HepG2 (cell line): Measurements from ENCODE around the gene NRP1. TPM values are rescaled to one million over a fixed set of nuclear protein-coding genes. Genes with fewer than 3 reads are reported as not detected.
A peak's percentile ranks its signal among the peaks of the same experiment; 100 is the strongest.

Source experiments
- ATAC-seq: fragments of 200-7000 bp; cut with Tn5 transposase; 3 replicates; pipeline ENCODE4 v1.9.1; 2020; ENCODE audit warnings: mild to moderate bottlenecking, moderate library complexity
- BruUV-seq: library from RNA; stranded (reverse); fragments of 400-500 nt; replicated peaks from 2 replicates; lab custom pipeline; 2021; lab: Mats Ljungman, UMichigan
- CTCF ChIA-PET: fragments of 300-600 bp; formaldehyde crosslinking; extraction: SDS; loops from one replicate; lab custom pipeline; 2021; ENCODE audit warnings: low total read pairs, inconsistent platforms, low intra/inter-chr PET ratio; lab: Yijun Ruan, JAX
- POLR2A ChIA-PET: fragments of 350-600 bp; sonication (Branson Sonifier 250); formaldehyde crosslinking; loops from one replicate; lab custom pipeline; 2020; ENCODE audit warnings: antibody characterized with exemption, inconsistent platforms; lab: Yijun Ruan, JAX
- DNase-seq: peaks from one replicate; pipeline ENCODE4 v3.0.0-alpha.2; 2015; ENCODE audit warnings: low spot score
- FAIRE-seq: peaks from 3 replicates; lab custom pipeline; 2011; peaks lifted over from hg19 to GRCh38; lab: Jason Lieb, UNC
- H2AFZ ChIP-seq: one replicate; pipeline ENCODE4 v1.6.1; 2011; ENCODE audit warnings: low read length, inconsistent platforms
- H3K27ac ChIP-seq: fragments of 300-600 bp; 3 replicates; pipeline ENCODE4 v1.8.0; 2011; ENCODE audit warnings: mixed run types, mild to moderate bottlenecking, mixed read lengths, low read length, inconsistent platforms; ENCODE audit not compliant: insufficient read depth; ENCODE audit errors: extremely low read length
- H3K27me3 ChIP-seq, 2 experiments: fragments of 200-600 bp in 1 of 2; 2 replicates in 1 of 2; 3 replicates in 1 of 2; pipeline versions ENCODE4 v1.6.0 to v1.8.0; 2011; ENCODE audit warnings: low read length in 2 of 2, mild to moderate bottlenecking in 2 of 2, moderate library complexity in 2 of 2, inconsistent platforms in 1 of 2; ENCODE audit not compliant: insufficient read depth in 2 of 2, control insufficient read depth in 1 of 2
- H3K36me3 ChIP-seq, 2 experiments: fragments of 200-600 bp in 1 of 2; replicated peaks in 1 of 2; 2 replicates in 1 of 2; 3 replicates in 1 of 2; pipeline versions ENCODE4 v1.5.1 to v1.8.0; 2011; ENCODE audit warnings: low read length in 2 of 2, inconsistent platforms in 1 of 2; ENCODE audit not compliant: insufficient read depth in 2 of 2, control insufficient read depth in 1 of 2
- H3K4me1 ChIP-seq: 2 replicates; pipeline ENCODE4 v1.5.1; 2012; ENCODE audit warnings: low read length, inconsistent platforms; ENCODE audit not compliant: insufficient read depth
- H3K4me2 ChIP-seq: 2 replicates; pipeline ENCODE4 v1.6.0; 2011; ENCODE audit warnings: low read depth, low read length, inconsistent platforms
- H3K4me3 ChIP-seq, 3 experiments: fragments of 200-600 bp in 1 of 3; sonication (generic), shearing (Covaris generic) in 1 of 3; replicated peaks in 1 of 3; 2 replicates each; pipeline ENCODE4 v1.5.1; 2011 to 2016; ENCODE audit warnings: low read length in 3 of 3, inconsistent platforms in 2 of 3, low read depth in 2 of 3, mild to moderate bottlenecking in 2 of 3, control low read depth in 1 of 3, mixed read lengths in 1 of 3; ENCODE audit not compliant: insufficient read depth in 1 of 3
- H3K79me2 ChIP-seq: one replicate; pipeline ENCODE4 v1.6.1; 2011; ENCODE audit warnings: low read length, inconsistent platforms; ENCODE audit not compliant: insufficient read depth
- H3K9ac ChIP-seq: 2 replicates; pipeline ENCODE4 v1.6.0; 2011; ENCODE audit warnings: mild to moderate bottlenecking, low read depth, low read length, inconsistent platforms; ENCODE audit not compliant: insufficient read depth
- H3K9me3 ChIP-seq: 2 replicates; pipeline ENCODE4 v1.5.1; 2012; ENCODE audit warnings: mild to moderate bottlenecking, low read length
- H4K20me1 ChIP-seq: 2 replicates; pipeline ENCODE4 v1.6.0; 2011; ENCODE audit warnings: inconsistent platforms, mild to moderate bottlenecking, low read length, moderate library complexity; ENCODE audit not compliant: insufficient read depth
- CTCF ChIP-seq: sonication (generic); formaldehyde crosslinking; IDR thresholded peaks from 2 replicates; pipeline ENCODE4 v1.5.0; 2020; ENCODE audit warnings: mild to moderate bottlenecking, missing genetic modification reagents, moderate library complexity
- ETS1 ChIP-seq: sonication (generic); formaldehyde crosslinking; IDR thresholded peaks from 2 replicates; pipeline ENCODE4 v1.4.0; 2020; ENCODE audit warnings: missing genetic modification reagents
- ZBTB33 ChIP-seq: sonication (generic); formaldehyde crosslinking; IDR thresholded peaks from 2 replicates; pipeline ENCODE4 v1.4.0; 2020; ENCODE audit warnings: missing genetic modification reagents
- WGBS: methylation state at CpG from one replicate; pipeline ENCODE4 v1.1.6; 2017; ENCODE audit warnings: low lambda C conversion rate; 5-methylcytosine and 5-hydroxymethylcytosine counted together
- in situ Hi-C: cut with HindIII; loops from 2 replicates; pipeline ENCODE4 v1.10.0; 2017; ENCODE audit warnings: low pct_unique_long_range_greater_than_20kb; ENCODE audit not compliant: extremely low pct_ligation_motif_present
- intact Hi-C: fragments of 100-400 bp; cut with micrococcal nuclease; formaldehyde crosslinking; loops from one replicate; pipeline ENCODE4 v1.10.0; 2022; ENCODE audit not compliant: unreplicated experiment
- polyA plus RNA-seq, 8 experiments: library from polyadenylated mRNA; depleted of rRNA in 3 of 8; stranded (reverse) in 7 of 8; unstranded in 1 of 8; fragments of >200 nt; fragmentation: Illumina TruSeq in 4 of 8; extraction: Trizol in 4 of 8; gene quantifications; 2 replicates each; pipeline versions ENCODE4 v1.2.1 to v1.2.3, GENCODE V29; 2011 to 2016; ENCODE audit warnings: low read depth in 4 of 8, missing spikeins in 1 of 8, mixed read lengths in 1 of 8; ENCODE audit not compliant: insufficient read depth in 1 of 8
- total RNA-seq, 5 experiments: library from RNA; depleted of rRNA; stranded (reverse); fragments of >200 nt; fragmentation: Illumina TruSeq; extraction: Trizol; gene quantifications; 2 replicates each; pipeline ENCODE4 v1.2.3, GENCODE V29; 2016; ENCODE audit warnings: low read depth in 1 of 5

NRP1 gene
- total and polyA plus RNA-seq, 2 of the 13 experiments (the other 11 are each of a cell fraction or from before 2014, with no cell fraction given): 5.3 to 5.8 TPM

- TF ChIP-seq ETS1: no peak
- TF ChIP-seq ZBTB33: peak; percentile 84
- TF ChIP-seq CTCF (CRISPR knock-in tag): 0 out of 2 replicates have a peak, but pooled peaks have one; percentile 5
- Histone ChIP-seq H3K4me2 (no peak overlapping the region), H2AFZ (no peak overlapping the region), H3K27ac (no peak overlapping the region), H4K20me1 (no peaks in the 10 kb centered on the region), H3K79me2 (no peaks in the 10 kb centered on the region), H3K9ac (no peak overlapping the region), H3K4me1 (peaks cover 48% of the 10 kb centered on the region), H3K27me3 (no peaks in the 10 kb centered on the region), H3K9me3 (no peaks in the 10 kb centered on the region), H3K36me3 (no peaks in the 10 kb centered on the region), H3K4me3 (no peak overlapping the region)
- ChIA-PET POLR2A (no interaction called here), CTCF (no interaction called here)
- DNase-seq (no peak), FAIRE-seq (no peak), ATAC-seq (no peak)
- WGBS: 97% methylated on average over 13 of the region's 13 CpGs
- intact Hi-C loops: no loop called here
- in situ Hi-C loops: no loop called here
- BruUV-seq: no TSS peak
Observed at GRCh38 chr10:33290321-33291052, 44.0 kb downstream of the NRP1 start.
